IMR-90 (cell line): ENCODE measurements around the gene CKAP2L.

Experiments
- BHLHE40 ChIP-seq: fragments of 150-350 bp; IDR thresholded peaks from 2 replicates; pipeline ENCODE4 v1.6.1; 2016; ENCODE audit warnings: mild to moderate bottlenecking, low read depth, low read length
- RAD21 ChIP-seq: IDR thresholded peaks from 2 replicates; pipeline ENCODE4 v1.6.1; 2012; ENCODE audit warnings: low read length, improper control_type of control experiment
- RFX5 ChIP-seq: IDR thresholded peaks from 2 replicates; pipeline ENCODE4 v1.8.0; 2012; ENCODE audit warnings: low read depth, mild to moderate bottlenecking, low read length, moderate library complexity
- SMC3 ChIP-seq: fragments of 150-350 bp; IDR thresholded peaks from 2 replicates; pipeline ENCODE4 v1.6.1; 2016; ENCODE audit warnings: low read depth, mild to moderate bottlenecking, antibody characterized with exemption, low read length, moderate library complexity
- TF ChIP-seq, protein P1 (sequence below): conservative IDR thresholded peaks from 2 replicates; pipeline ENCODE4 v1.5.1; 2012; ENCODE audit warnings: mild to moderate bottlenecking, low read depth, low read length, improper control_type of control experiment

DNA sequence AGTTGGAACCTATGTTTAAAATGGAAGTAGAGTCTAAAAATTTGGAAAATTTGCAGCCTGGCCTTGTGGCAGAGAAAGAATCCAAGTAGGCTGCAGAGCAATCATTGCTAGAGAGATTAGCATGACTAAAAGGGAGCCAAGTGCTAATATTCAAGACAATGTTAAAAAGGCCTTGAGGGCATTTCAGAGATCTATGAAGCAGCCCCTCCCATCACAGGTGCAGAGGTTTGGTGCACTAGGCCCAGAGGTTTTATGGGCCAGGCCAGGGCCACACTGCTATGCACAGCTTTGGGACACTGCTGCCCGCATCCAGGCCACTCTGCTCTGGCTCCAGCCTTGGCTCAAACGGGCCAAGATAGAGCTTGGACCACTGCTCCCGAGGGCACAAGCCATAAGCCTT is 26.6 kb upstream of the CKAP2L start:
- TF ChIP-seq BHLHE40 (no peak), RFX5 (no peak), RAD21 (no peak), SMC3 (no peak)
- TF ChIP-seq, protein P1, sequence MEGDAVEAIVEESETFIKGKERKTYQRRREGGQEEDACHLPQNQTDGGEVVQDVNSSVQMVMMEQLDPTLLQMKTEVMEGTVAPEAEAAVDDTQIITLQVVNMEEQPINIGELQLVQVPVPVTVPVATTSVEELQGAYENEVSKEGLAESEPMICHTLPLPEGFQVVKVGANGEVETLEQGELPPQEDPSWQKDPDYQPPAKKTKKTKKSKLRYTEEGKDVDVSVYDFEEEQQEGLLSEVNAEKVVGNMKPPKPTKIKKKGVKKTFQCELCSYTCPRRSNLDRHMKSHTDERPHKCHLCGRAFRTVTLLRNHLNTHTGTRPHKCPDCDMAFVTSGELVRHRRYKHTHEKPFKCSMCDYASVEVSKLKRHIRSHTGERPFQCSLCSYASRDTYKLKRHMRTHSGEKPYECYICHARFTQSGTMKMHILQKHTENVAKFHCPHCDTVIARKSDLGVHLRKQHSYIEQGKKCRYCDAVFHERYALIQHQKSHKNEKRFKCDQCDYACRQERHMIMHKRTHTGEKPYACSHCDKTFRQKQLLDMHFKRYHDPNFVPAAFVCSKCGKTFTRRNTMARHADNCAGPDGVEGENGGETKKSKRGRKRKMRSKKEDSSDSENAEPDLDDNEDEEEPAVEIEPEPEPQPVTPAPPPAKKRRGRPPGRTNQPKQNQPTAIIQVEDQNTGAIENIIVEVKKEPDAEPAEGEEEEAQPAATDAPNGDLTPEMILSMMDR, result no peak
